ENCODE results near the gene ZNF226. TPM values are rescaled to one million over a fixed set of nuclear protein-coding genes. Genes with fewer than 3 reads are reported as not detected.

ZNF226 gene
- total RNA-seq, 1 experiment from 2014 or later = 15.3 TPM

GRCh38 chr19:44163789-44164188 is 1.1 kb upstream of the ZNF226 start:
- Histone ChIP-seq H2BK12ac (ENCODE audit: insufficient read length, low read depth, low read length) (no peak overlapping the region), H3K14ac (ENCODE audit: insufficient read depth, low read length) (no peak overlapping the region), H2AFZ (ENCODE audit: low read length) (no peak overlapping the region), H2BK120ac (ENCODE audit: low read depth, low read length, poor library complexity, severe bottlenecking) (no peak overlapping the region), H3K4me2 (ENCODE audit: insufficient read depth, insufficient read length, low read length) (no peak overlapping the region), H2AK5ac (ENCODE audit: insufficient read length, low read length) (no peak overlapping the region), H3K23me2 (ENCODE audit: insufficient read length, low read depth, low read length, poor library complexity, severe bottlenecking) (peaks cover 8% of the 10 kb centered on the region), H2BK20ac (ENCODE audit: low read depth, low read length, poor library complexity, severe bottlenecking) (no peak overlapping the region), H3K18ac (ENCODE audit: insufficient read length, low read depth, low read length) (no peak overlapping the region), H4K5ac (ENCODE audit: insufficient read length, low read depth, low read length) (no peak overlapping the region), H4K20me1 (ENCODE audit: control insufficient read depth, insufficient read depth, insufficient read length) (no peaks in the 10 kb centered on the region), H3K79me1 (ENCODE audit: insufficient read depth, low read depth, low read length, poor library complexity, severe bottlenecking) (no peaks in the 10 kb centered on the region), H4K91ac (ENCODE audit: insufficient read length, low read depth, low read length) (no peak overlapping the region), H2BK5ac (ENCODE audit: insufficient read length, low read length) (no peak overlapping the region), H3K9ac (ENCODE audit: extremely low read depth, insufficient read length, low read length) (no peak overlapping the region), H3K79me2 (ENCODE audit: insufficient read depth, low read length) (peaks cover 2% of the 10 kb centered on the region; the same call in 1 of the 2 replicates), H3K4ac (ENCODE audit: low read depth, low read length) (no peak overlapping the region), H3T11ph (ENCODE audit: low read length) (no peak overlapping the region), H3K27ac (ENCODE audit: insufficient read length, low read depth, low read length) (no peak overlapping the region), H4K8ac (replicated peaks; ENCODE audit: insufficient read length, low read depth, low read length) (no peak overlapping the region), H3K4me1 (ENCODE audit: insufficient read depth, low read length) (no peaks in the 10 kb centered on the region; the same call in 1 of the 2 replicates), H3K23ac (ENCODE audit: insufficient read length, low read depth, low read length) (no peak overlapping the region), H3K56ac (ENCODE audit: insufficient read length, low read depth, low read length) (no peak overlapping the region), H2BK15ac (ENCODE audit: low read depth, low read length) (no peak overlapping the region), H3K9me3 (ENCODE audit: control insufficient read depth, low read depth, low read length) (no peaks in the 10 kb centered on the region), H3K27me3 (ENCODE audit: insufficient read depth, low read length) (no peaks in the 10 kb centered on the region)
- H3K4me1 Mint-ChIP-seq = peaks cover 11% of the 10 kb centered on the region in 2 experiments
- peaks cover 23 to 27% (median 27%) of the 10 kb centered on the region in 3 experiments for H3K36me3 Mint-ChIP-seq (ENCODE audit: insufficient read depth in 1 of 3, low read depth in 3 of 3)
- no peak overlapping the region for H3K27ac Mint-ChIP-seq
- TF ChIP-seq CTCF (conservative IDR thresholded peaks at IDR 0.05) = no peak
- H3K4me3 Mint-ChIP-seq = no peak overlapping the region; a peak in 1 of 5 replicates
- peaks cover 3 to 14% of the 10 kb centered on the region in 2 experiments for H3K9me3 Mint-ChIP-seq
- H3K27me3 Mint-ChIP-seq (ENCODE audit: low read depth) = peaks cover 20% of the 10 kb centered on the region
- WGBS (ENCODE audit: extremely low coverage, insufficient read length, low lambda C conversion rate) = no CpG with 5 or more reads among the region's 2 CpGs
- DNase-seq = no peak

Measured in H9 (cell line).